Fibroblast of skin of abdomen (primary cell): ENCODE measurements around the gene CNIH2.
"Not testable (repeated sequence)": the region's sequence is repeated elsewhere in the genome, so short reads cannot be mapped to it uniquely, and the experiment has no call there.

ENCODE experiments used
- DNase-seq: peaks from one replicate; pipeline ENCODE4 v3.0.0-alpha.2; 2013

Gene CNIH2

GRCh38 chr11:66259956-66260355, 18.0 kb upstream of the CNIH2 start:
- DNase-seq: no peak

GRCh38 chr11:66261578-66261977, 16.4 kb upstream of the CNIH2 start:
- no peak for DNase-seq

DNA sequence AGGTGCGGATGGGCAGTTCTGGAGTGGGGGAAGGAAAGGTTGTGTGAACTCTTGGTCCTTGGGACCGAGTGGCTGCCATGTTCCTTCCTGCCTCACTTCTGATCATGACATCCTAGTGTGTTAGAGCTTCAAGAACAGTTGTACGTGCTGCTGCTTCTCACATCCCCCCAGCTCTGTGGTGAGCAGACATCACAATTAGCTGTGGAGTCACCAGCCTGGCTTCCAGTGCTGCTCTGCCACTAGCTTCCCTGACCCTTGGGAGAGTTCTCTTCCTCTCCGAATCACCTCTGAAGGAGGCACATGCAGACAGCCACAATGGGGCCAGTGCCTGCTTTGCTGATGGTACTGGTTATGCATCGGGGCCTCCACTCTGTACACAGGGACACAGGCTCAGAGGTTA, 15.8 kb upstream of the CNIH2 start:
- DNase-seq: no peak

DNA sequence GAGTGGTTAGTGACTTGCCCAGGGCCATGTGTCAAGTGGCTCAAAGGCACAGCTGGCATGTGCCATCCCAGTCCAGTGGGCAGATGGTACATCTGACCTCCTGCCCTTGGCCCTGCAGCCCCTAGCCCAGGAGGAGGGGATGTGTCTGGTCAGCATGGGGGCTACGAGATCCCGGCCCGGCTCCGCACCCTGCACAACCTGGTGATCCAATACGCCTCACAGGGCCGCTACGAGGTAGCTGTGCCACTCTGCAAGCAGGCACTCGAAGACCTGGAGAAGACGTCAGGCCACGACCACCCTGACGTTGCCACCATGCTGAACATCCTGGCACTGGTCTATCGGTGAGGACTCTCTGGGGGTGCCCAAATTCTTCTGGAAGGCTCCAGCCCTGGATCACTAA, 15.3 kb upstream of the CNIH2 start:
- DNase-seq: no peak

GRCh38 chr11:66263231-66263630, 14.7 kb upstream of the CNIH2 start:
- DNase-seq: no peak

GRCh38 chr11:66263785-66264184, 14.2 kb upstream of the CNIH2 start:
- DNase-seq: no peak

DNA sequence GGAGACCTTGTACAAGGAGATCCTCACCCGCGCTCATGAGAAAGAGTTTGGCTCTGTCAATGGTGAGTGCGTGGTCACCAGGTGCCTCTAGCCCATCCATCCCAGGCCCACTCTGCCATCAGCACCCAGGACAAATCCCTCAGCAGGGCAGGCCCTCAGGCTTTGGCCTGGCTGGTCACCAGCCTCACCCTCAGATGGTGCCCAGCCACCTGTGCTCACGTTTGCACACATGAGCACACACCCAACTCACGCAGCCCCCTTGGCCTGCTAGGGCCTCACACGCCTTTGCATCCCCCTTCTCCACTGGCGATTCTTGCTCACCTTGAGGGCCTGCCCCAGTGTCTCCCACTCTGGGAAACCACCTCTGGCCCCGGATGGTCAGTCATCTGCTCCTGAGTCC, 13.6 kb upstream of the CNIH2 start:
- no peak for DNase-seq

DNA sequence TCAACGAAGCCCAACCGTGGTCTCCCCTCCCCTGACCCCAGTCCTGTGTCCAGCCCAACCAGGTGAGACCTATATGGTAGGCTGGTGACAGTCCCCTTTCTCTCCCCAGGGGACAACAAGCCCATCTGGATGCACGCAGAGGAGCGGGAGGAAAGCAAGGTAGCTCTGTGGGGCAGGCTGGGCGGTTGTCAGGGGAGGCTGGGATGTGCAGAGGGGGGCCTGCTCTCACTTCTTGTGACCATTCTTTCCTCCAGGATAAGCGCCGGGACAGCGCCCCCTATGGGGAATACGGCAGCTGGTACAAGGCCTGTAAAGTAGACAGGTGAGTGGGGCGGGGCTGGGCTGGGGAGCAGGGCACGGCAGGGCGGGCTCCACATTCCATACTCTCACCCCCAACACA, 13.1 kb upstream of the CNIH2 start:
- no peak for DNase-seq

- no peak for DNase-seq
These were observed 12.2 kb upstream of the CNIH2 start for GRCh38 chr11:66265531-66266377.

DNA sequence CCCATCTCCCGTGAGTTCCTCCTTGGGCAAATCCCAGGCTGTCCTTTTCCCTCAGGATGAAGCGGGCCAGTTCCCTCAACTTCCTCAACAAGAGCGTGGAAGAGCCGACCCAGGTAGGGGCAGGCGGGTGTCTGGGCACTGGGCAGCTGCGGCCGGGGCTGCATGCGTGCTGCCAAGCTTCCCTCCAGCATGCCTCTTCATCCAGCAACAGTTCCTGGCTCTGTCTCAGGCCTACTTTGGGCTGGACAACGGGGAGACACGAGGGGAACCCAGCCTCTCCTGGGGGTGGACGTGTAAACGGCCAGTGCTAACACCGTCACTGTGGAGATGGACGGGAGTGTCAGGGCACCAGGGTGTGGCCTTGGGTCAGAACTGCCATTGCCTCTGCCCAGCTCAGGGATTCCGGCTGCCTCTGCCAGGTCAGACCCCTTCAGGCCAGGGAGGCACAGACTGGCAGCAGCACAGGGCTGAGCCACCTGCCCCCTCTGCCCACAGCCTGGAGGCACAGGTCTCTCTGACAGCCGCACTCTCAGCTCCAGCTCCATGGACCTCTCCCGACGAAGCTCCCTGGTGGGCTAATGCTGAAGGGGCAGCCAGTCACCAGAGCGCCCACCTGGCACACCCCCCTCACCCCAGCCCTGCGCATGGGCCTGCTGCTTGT, 11.5 kb upstream of the CNIH2 start:
- DNase-seq: no peak

DNA sequence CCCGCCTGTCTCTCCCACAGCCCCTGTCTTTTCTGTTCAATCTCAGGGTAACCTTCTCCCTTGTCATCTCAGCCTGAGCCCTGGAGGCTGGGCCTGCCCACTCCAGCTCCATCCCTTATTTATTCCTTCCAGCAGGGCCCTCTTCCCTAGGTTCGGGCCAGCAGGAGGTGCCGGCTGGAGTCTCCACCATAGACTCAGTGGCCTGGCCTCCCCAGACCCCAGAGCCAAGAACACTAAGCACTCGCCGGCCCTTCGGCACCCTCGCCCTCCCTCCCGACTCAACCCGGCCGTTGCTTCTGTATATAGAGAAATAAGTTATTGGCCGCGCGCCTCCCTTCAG, 11.0 kb upstream of the CNIH2 start:
- DNase-seq: no peak

- peak; percentile 89 for DNase-seq
These were observed 10.4 kb upstream of the CNIH2 start for GRCh38 chr11:66267379-66268243.

GRCh38 chr11:66268244-66268951, 9.6 kb upstream of the CNIH2 start, which contains the start of gene RAB1B:
Gene RAB1B (plus strand): TSS chr11:66268639. CDS start chr11:66268680, 41 bp downstream.
- peak; percentile 99 for DNase-seq

DNA sequence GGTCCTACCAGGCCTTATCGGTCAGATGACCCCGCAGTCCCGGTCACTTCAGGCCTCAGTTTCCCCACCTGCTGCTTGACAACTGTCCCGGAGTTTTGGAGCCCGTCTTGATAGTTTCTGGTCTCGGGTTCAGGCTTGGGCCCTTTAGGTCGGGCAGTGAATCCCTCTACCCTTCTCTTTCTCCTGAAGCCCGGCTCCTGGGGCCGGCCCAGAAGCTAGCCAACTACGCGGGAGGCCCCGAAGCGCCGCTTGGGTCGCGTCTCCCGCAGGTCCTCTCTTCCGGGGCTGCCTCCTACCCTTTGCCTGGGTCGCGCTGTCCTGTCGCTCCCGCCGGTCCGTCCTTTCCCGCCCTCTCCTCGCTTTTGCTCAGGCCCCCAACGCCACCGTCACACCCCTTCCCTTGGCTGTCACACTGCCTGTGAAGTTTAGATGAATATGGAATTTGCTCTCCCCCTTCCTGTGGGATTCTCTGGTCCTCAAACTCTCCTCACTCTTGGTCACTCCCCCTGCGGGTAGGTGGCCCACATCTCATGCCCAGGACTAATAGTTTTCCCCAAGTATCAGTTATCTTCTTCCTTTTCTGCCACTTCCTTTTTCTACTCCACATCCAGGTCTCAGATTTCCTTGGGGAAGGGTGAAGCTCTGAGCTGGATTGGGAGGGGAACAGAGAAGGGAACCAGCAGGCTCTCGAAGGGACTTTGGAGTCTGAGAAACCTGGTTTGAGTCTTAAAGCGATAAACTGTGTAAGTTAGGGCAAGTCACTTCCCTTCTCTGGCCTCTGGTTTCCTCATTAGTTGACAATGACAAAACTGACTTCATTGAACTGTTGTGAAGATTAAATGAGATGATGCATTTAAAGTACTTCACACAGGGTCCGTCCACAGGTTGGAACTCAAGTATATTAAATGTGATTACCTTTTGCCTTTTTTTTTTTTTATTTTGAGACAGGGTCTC, 8.7 kb upstream of the CNIH2 start:
- peak; percentile 45 for DNase-seq

- no peak for DNase-seq
These were observed 6.2 kb upstream of the CNIH2 start for GRCh38 chr11:66271816-66272215.

DNA sequence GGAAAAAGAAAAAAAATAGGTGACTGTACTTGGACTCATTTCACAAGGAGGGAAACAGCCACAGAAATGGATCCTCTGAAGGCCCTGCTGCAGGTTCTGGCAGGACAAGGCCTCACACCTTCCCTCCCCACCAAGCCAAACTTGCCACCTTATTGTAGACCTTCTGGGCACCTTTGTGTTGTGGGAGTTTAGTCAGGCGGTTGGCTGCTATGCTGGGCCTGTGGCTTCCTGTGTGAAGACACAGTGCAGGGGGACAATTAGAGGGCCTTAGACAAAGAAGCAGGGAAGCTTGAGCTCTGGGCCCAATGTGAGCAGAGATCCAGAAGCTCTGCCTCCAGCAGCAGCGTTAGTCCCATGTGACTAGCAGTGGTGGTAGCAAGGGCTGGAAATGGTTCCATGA, 5.4 kb upstream of the CNIH2 start:
- DNase-seq: no peak

GRCh38 chr11:66274219-66274618, 3.8 kb upstream of the CNIH2 start:
- no peak for DNase-seq

DNA sequence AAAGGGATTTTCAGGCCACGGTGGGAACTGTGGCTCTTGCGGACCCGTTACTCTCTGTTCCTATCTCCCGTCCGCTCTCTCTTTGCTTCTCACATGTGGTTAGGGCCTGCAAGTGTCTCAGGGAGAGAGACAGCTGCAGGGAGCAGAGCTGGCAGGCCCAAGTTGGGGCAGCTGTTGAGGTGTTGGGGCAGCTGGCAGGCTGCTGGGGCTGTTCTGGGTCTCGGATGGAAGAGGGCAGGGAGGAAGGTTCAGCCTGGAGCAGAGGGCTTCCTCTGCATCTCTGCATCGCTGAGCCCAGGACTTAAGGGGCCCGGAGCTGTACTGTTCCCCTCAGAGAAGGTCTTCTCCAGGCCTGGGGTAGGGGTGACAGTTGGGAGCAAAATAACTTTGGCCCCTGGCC, 2.6 kb upstream of the CNIH2 start:
- DNase-seq: no peak

GRCh38 chr11:66275984-66276612, 1.9 kb upstream of the CNIH2 start:
- DNase-seq: no peak

DNA sequence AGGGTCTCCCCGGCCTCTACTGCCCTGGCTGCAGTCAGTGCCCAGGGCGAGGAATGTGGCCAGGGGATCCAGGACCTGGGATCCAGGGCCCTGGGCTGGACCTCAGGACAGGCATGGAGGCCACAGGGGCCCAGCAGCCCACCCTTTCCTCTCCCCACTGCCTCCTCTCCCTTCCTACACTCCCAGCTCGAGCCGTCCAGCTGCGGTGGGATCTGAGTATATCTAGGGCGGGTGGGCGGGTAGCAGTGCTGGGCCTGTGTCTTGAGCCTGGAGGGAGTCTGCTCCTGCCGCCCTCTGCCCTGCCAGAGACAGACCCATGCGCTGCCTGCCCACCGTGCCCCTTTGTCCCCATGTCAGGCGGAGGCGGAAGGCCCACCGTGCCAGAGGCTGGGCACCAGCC, 1.4 kb upstream of the CNIH2 start:
- DNase-seq: not testable (repeated sequence)

DNA sequence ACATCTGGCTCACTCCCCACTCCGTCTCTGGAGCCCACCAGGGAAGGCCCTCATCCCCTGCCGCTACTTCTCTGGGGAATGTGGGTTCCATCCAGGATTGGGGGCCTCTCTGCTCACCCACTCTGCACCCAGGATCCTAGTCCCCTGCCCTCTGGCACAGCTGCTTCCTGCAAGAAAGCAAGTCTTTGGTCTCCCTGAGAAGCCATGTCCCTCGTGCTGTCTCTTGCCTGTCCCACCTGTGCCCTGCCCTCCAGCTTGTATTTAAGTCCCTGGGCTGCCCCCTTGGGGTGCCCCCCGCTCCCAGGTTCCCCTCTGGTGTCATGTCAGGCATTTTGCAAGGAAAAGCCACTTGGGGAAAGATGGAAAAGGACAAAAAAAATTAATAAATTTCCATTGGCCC, 911 bp upstream of the CNIH2 start:
- not testable (repeated sequence) for DNase-seq
